Measurements from ENCODE around the gene CRHR2.

The CRHR2 gene

GRCh38 chr7:30605832-30606231 lies 76.4 kb downstream of the CRHR2 start:
- no peak for TF ChIP-seq CTCF (IDR thresholded peaks at IDR 0.05; ENCODE audit: low read depth, low read length)
- no peak for DNase-seq (ENCODE audit: extremely low read depth, low read depth)

GRCh38 chr7:30604901-30605300 lies 77.4 kb downstream of the CRHR2 start:
- no peak for TF ChIP-seq CTCF (IDR thresholded peaks at IDR 0.05; ENCODE audit: low read depth, low read length)
- DNase-seq (ENCODE audit: extremely low read depth, low read depth) = no peak
